Esophagus squamous epithelium (tissue), 5 donors: ENCODE measurements around the gene PDE5A. TPM values are rescaled to one million over a fixed set of nuclear protein-coding genes. Genes with fewer than 3 reads are reported as not detected.

Experiments
- DNase-seq: peaks from one replicate; lab custom pipeline; 2025; lab: John Stamatoyannopoulos, UW
- H3K27ac ChIP-seq, 4 donors: fragments of 200-600 bp; sonication (generic); one replicate each; pipeline ENCODE4 v1.5.1; 2016 to 2019; ENCODE audit warnings: mild to moderate bottlenecking in 1 of 4
- H3K27me3 ChIP-seq, 4 donors: fragments of 200-600 bp; sonication (generic); 1 replicate in 3 of 4; 2 replicates in 1 of 4; pipeline versions ENCODE4 v1.5.1 to v1.6.0; 2017 to 2021; ENCODE audit warnings: antibody characterized with exemption in 1 of 4
- H3K36me3 ChIP-seq, 3 donors: fragments of 200-600 bp; sonication (generic); one replicate each; pipeline ENCODE4 v1.5.1; 2016 to 2019
- H3K4me1 ChIP-seq, 3 donors: fragments of 200-600 bp; sonication (generic); one replicate each; pipeline ENCODE4 v1.5.1; 2017 to 2019
- H3K4me3 ChIP-seq, 4 donors: fragments of 200-600 bp; sonication (generic); 1 replicate in 3 of 4; 2 replicates in 1 of 4; pipeline ENCODE4 v1.5.1; 2016 to 2019; ENCODE audit warnings: mild to moderate bottlenecking in 2 of 4, moderate library complexity in 1 of 4
- H3K9me3 ChIP-seq, 3 donors: fragments of 200-600 bp; sonication (generic); one replicate each; pipeline ENCODE4 v1.5.1; 2016 to 2019
- POLR2A ChIP-seq, 4 donors: fragments of 450-650 bp; IDR thresholded peaks; one replicate each; pipeline ENCODE4 v1.6.1; 2017; ENCODE audit warnings: antibody characterized with exemption in 4 of 4, mild to moderate bottlenecking in 4 of 4, moderate library complexity in 3 of 4
- WGBS, 2 donors: methylation state at CpG; one replicate each; pipeline ENCODE4 v1.1.5; 2018; 5-methylcytosine and 5-hydroxymethylcytosine counted together
- intact Hi-C: fragments of 100-400 bp; cut with DNase I; formaldehyde crosslinking; loops from one replicate; pipeline ENCODE4 v1.15.0; 2022
- total RNA-seq, 4 donors: library from RNA; depleted of rRNA; stranded (reverse); fragments of >200 nt; gene quantifications; one replicate each; pipeline ENCODE4 v1.1.0, GENCODE V29; 2016
- TF ChIP-seq, protein P1 (sequence below), 6 experiments: fragments of 450-650 bp in 4 of 6; fragments of 200-600 bp in 2 of 6; sonication (generic) in 2 of 6; IDR thresholded peaks; one replicate each; pipeline ENCODE4 v1.5.1; 2016 to 2019; ENCODE audit warnings: antibody characterized with exemption in 6 of 6, mild to moderate bottlenecking in 4 of 6, moderate library complexity in 4 of 6
- donor health status: DM: yes; HTN: yes; CAD: no.

PDE5A gene
- total RNA-seq, 4 donors from 2014 or later, result 1.9 to 26.7 (median 6.0) TPM

DNA sequence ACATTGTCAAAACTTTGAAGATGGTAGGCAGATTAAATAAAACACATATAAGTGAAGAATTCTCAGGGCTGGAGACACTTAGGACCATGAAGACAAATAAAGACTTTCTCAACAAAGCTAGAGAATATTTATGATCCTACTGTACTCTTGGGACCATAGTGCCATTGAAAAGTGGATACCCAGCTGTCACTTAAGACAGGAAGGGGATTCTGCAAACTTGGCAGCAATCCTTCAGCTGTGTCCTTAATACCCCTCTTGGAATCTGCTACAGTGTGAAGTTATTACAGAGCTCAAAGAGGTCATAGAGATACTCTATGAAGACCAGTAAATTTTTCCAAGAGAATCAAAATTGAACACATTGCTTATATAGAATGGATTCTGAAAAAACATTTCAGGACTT lies 24.3 kb downstream of the PDE5A start:
- intact Hi-C loops, result no loop called here
- H3K4me1 ChIP-seq, result peaks cover 0 to 3% (median 0%) of the 10 kb centered on the region in 3 donors
- DNase-seq, result no peak
- H3K27ac ChIP-seq, result no peak overlapping the region
- H3K27me3 ChIP-seq, result no peaks in the 10 kb centered on the region
- H3K9me3 ChIP-seq, result no peaks in the 10 kb centered on the region
- TF ChIP-seq POLR2A (IDR thresholded peaks at IDR 0.05), result no peak
- TF ChIP-seq, protein P1, sequence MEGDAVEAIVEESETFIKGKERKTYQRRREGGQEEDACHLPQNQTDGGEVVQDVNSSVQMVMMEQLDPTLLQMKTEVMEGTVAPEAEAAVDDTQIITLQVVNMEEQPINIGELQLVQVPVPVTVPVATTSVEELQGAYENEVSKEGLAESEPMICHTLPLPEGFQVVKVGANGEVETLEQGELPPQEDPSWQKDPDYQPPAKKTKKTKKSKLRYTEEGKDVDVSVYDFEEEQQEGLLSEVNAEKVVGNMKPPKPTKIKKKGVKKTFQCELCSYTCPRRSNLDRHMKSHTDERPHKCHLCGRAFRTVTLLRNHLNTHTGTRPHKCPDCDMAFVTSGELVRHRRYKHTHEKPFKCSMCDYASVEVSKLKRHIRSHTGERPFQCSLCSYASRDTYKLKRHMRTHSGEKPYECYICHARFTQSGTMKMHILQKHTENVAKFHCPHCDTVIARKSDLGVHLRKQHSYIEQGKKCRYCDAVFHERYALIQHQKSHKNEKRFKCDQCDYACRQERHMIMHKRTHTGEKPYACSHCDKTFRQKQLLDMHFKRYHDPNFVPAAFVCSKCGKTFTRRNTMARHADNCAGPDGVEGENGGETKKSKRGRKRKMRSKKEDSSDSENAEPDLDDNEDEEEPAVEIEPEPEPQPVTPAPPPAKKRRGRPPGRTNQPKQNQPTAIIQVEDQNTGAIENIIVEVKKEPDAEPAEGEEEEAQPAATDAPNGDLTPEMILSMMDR (IDR thresholded peaks at IDR 0.05), result no peak
- H3K4me3 ChIP-seq, result no peak overlapping the region
- no peaks in the 10 kb centered on the region for H3K36me3 ChIP-seq

DNA sequence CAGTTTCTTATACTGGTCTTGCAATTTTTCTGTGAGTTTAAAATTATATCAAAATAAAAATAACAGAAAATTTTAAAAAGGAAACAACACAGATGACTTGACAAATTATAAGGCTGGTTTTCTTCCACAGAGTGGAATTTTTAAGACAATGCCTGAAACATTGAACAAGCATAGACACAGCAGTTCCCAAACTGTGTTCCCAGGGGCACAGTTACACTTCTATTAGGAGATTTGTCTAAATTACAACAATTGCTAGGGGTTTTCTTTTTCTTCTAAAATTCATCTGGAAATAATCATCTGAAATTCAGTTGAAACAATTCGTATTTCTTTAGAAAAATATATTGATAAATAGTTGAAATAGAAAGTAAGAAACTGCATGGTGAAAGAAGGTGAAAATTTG lies 26.2 kb downstream of the PDE5A start:
- H3K9me3 ChIP-seq, result no peaks in the 10 kb centered on the region
- H3K27me3 ChIP-seq, result no peaks in the 10 kb centered on the region
- H3K4me3 ChIP-seq, result no peak overlapping the region
- WGBS, 2 donors, result 39 to 45% methylated on average over 1 of the region's 1 CpG
- no peak overlapping the region for H3K27ac ChIP-seq
- peaks cover 0 to 3% (median 0%) of the 10 kb centered on the region in 3 donors for H3K4me1 ChIP-seq
- no peak for TF ChIP-seq POLR2A (IDR thresholded peaks at IDR 0.05)
- TF ChIP-seq, protein P1 (IDR thresholded peaks at IDR 0.05), result no peak
- no peak for DNase-seq
- intact Hi-C loops, result no loop called here
- no peaks in the 10 kb centered on the region for H3K36me3 ChIP-seq

DNA sequence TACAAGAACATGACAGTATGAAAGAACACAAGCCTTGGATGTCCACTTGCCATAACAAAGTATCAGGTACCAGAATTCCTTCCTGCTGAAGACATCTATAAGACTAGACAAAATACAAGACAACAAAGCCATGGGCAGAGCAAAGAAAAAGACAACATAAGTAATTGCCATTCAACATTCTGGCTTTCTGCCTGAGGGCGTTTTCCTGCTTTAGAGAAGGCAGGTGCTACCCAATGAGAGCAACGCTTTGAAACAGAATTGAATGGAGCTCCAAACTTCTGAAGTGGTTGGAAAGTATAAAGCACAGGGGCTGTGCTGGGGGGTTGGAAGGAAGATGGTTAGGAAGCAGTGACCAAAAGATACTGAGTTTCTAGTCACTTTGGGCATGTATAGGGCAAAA lies 30.1 kb downstream of the PDE5A start:
- peak overlapping the region in 2 of 4 donors; percentile 4 to 16 for H3K27ac ChIP-seq
- TF ChIP-seq POLR2A (IDR thresholded peaks at IDR 0.05), result no peak
- TF ChIP-seq, protein P1 (IDR thresholded peaks at IDR 0.05), result no peak

DNA sequence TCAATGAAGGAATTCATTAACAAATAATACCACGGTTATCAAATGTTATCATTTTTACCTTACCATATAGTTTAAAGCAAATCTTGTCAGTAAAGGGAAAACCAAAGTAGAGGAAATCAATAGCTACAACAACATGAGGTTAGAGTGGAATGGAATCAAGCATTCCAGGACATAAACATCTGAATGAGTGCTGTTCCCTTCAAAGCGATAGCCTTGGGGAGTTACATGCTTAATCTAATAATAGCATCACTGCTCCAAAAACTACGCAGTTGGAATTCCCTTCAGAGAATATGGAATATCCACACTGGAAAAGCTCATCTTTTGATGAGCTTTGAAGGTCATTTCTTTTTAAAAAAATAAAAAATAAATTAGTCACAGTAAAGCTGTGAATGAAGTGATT lies 31.2 kb downstream of the PDE5A start:
- no peak for DNase-seq
- intact Hi-C loops, result no loop called here
- Histone ChIP-seq H3K36me3 (no peaks in the 10 kb centered on the region), H3K27me3 (no peaks in the 10 kb centered on the region), H3K27ac (peak overlapping the region in 2 of 4 donors; percentile 4 to 24), H3K9me3 (no peaks in the 10 kb centered on the region), H3K4me1 (no peaks in the 10 kb centered on the region), H3K4me3 (no peak overlapping the region)
- 69 to 76% methylated on average over 3 of the region's 3 CpGs for WGBS, 2 donors
- TF ChIP-seq, protein P1 (IDR thresholded peaks at IDR 0.05), result no peak
- no peak for TF ChIP-seq POLR2A (IDR thresholded peaks at IDR 0.05)

More for the DNA sequence above, 30.1 kb downstream of the PDE5A start:
- intact Hi-C loops, result no loop called here
- H3K9me3 ChIP-seq, result no peaks in the 10 kb centered on the region
- no peaks in the 10 kb centered on the region for H3K36me3 ChIP-seq
- H3K27me3 ChIP-seq, result no peaks in the 10 kb centered on the region
- H3K4me1 ChIP-seq, result peaks cover 0 to 3% (median 0%) of the 10 kb centered on the region in 3 donors
- no peak overlapping the region for H3K4me3 ChIP-seq
- DNase-seq, result no peak
- 60 to 75% methylated on average over 2 of the region's 2 CpGs for WGBS, 2 donors

DNA sequence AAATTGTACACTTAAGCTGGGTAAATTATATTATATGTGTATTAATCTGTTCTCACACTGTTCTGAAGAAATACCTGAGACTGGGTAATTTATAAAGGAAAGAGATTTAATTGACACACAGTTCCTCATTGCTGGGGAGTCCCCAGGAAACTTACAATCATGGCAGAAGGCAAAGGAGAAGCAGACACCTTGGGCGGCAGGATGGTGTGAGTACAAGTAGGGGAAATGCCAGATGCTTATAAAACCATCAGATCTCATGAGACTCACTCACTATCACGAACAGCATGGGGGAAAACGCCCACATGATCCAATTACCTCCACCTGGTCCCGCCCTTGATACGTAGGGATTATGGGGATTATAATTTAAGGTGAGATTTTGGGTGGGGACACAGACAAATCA lies 34.9 kb downstream of the PDE5A start:
- Histone ChIP-seq H3K27me3 (no peaks in the 10 kb centered on the region), H3K36me3 (no peaks in the 10 kb centered on the region), H3K9me3 (no peaks in the 10 kb centered on the region), H3K4me1 (no peaks in the 10 kb centered on the region), H3K4me3 (no peak overlapping the region), H3K27ac (no peak overlapping the region)
- intact Hi-C loops, result no loop called here
- TF ChIP-seq, protein P1 (IDR thresholded peaks at IDR 0.05), result no peak
- no peak for TF ChIP-seq POLR2A (IDR thresholded peaks at IDR 0.05)
- no peak for DNase-seq
- 71 to 73% methylated on average over 5 of the region's 5 CpGs for WGBS, 2 donors
